GM23338 (cell line): ENCODE results near the gene AIP. TPM values are rescaled to one million over a fixed set of nuclear protein-coding genes. Genes with fewer than 3 reads are reported as not detected.

Experiments used
- EZH2phosphoT487 ChIP-seq: fragments of 200-600 bp; sonication (generic); IDR thresholded peaks from one replicate; pipeline ENCODE4 v1.8.1; 2018; ENCODE audit warnings: antibody characterized with exemption; ENCODE audit not compliant: unreplicated experiment
- JUNB ChIP-seq: IDR thresholded peaks from one replicate; pipeline ENCODE4 v1.6.1; 2016; ENCODE audit warnings: antibody characterized with exemption; ENCODE audit not compliant: unreplicated experiment
- ZNF331 ChIP-seq: fragments of 250-450 bp; sonication (Bioruptor Pico); IDR thresholded peaks from 2 replicates; pipeline ENCODE4 v1.5.0; 2020; ENCODE audit warnings: low read depth, mild to moderate bottlenecking, moderate library complexity
- polyA plus RNA-seq: library from polyadenylated mRNA; unstranded; fragments of >200 nt; fragmentation: Nextera tagmentation; extraction: Ambion mirVana; gene quantifications from 2 replicates; pipeline ENCODE4 v1.2.1, GENCODE V29; 2016
- total RNA-seq: library from RNA; depleted of rRNA; stranded (reverse); fragments of >200 nt; shearing (Covaris generic); gene quantifications from 2 replicates; pipeline ENCODE4 v1.2.3, GENCODE V29; 2014
- TF ChIP-seq, protein P1 (sequence below): fragments of 250-450 bp; sonication (Bioruptor Pico); IDR thresholded peaks from 2 replicates; pipeline ENCODE4 v1.5.0; 2020; ENCODE audit warnings: mild to moderate bottlenecking, moderate library complexity
- TF ChIP-seq, protein P2 (sequence below): IDR thresholded peaks from one replicate; pipeline ENCODE4 v1.6.1; 2018; ENCODE audit warnings: antibody characterized with exemption; ENCODE audit not compliant: unreplicated experiment

Gene AIP
- total and polyA plus RNA-seq, 2 experiments from 2014 or later = 29.1 to 32.1 TPM

DNA sequence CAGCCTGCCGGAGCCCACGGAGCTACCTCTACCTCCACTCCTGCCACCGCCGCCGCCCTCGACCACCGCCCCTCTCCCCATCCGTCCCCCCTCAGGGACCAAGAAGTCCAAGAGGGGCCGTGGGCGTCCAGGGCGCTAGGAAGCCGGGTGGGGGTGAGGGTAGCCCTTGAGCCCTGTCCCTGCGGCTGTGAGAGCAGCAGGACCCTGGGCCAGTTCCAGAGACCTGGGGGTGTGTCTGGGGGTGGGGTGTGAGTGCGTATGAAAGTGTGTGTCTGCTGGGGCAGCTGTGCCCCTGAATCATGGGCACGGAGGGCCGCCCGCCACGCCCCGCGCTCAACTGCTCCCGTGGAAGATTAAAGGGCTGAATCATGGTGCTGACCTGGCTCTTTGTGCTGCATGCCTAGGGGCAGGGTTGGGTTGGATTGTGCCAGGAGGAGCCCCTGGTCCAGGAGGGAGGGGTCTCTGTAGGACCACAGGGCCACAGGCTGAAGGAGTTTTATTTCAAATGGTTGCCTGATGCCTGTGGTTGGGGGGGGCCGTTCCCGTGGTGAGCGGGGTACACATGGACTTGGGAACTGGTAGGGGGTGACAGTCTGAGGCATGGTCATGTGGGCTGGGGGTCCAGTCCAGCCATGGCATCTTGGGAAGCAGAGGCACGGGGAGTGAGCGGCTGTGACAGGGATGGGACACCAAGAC is 47.6 kb upstream of the AIP start (continued):
- TF ChIP-seq, protein P1, sequence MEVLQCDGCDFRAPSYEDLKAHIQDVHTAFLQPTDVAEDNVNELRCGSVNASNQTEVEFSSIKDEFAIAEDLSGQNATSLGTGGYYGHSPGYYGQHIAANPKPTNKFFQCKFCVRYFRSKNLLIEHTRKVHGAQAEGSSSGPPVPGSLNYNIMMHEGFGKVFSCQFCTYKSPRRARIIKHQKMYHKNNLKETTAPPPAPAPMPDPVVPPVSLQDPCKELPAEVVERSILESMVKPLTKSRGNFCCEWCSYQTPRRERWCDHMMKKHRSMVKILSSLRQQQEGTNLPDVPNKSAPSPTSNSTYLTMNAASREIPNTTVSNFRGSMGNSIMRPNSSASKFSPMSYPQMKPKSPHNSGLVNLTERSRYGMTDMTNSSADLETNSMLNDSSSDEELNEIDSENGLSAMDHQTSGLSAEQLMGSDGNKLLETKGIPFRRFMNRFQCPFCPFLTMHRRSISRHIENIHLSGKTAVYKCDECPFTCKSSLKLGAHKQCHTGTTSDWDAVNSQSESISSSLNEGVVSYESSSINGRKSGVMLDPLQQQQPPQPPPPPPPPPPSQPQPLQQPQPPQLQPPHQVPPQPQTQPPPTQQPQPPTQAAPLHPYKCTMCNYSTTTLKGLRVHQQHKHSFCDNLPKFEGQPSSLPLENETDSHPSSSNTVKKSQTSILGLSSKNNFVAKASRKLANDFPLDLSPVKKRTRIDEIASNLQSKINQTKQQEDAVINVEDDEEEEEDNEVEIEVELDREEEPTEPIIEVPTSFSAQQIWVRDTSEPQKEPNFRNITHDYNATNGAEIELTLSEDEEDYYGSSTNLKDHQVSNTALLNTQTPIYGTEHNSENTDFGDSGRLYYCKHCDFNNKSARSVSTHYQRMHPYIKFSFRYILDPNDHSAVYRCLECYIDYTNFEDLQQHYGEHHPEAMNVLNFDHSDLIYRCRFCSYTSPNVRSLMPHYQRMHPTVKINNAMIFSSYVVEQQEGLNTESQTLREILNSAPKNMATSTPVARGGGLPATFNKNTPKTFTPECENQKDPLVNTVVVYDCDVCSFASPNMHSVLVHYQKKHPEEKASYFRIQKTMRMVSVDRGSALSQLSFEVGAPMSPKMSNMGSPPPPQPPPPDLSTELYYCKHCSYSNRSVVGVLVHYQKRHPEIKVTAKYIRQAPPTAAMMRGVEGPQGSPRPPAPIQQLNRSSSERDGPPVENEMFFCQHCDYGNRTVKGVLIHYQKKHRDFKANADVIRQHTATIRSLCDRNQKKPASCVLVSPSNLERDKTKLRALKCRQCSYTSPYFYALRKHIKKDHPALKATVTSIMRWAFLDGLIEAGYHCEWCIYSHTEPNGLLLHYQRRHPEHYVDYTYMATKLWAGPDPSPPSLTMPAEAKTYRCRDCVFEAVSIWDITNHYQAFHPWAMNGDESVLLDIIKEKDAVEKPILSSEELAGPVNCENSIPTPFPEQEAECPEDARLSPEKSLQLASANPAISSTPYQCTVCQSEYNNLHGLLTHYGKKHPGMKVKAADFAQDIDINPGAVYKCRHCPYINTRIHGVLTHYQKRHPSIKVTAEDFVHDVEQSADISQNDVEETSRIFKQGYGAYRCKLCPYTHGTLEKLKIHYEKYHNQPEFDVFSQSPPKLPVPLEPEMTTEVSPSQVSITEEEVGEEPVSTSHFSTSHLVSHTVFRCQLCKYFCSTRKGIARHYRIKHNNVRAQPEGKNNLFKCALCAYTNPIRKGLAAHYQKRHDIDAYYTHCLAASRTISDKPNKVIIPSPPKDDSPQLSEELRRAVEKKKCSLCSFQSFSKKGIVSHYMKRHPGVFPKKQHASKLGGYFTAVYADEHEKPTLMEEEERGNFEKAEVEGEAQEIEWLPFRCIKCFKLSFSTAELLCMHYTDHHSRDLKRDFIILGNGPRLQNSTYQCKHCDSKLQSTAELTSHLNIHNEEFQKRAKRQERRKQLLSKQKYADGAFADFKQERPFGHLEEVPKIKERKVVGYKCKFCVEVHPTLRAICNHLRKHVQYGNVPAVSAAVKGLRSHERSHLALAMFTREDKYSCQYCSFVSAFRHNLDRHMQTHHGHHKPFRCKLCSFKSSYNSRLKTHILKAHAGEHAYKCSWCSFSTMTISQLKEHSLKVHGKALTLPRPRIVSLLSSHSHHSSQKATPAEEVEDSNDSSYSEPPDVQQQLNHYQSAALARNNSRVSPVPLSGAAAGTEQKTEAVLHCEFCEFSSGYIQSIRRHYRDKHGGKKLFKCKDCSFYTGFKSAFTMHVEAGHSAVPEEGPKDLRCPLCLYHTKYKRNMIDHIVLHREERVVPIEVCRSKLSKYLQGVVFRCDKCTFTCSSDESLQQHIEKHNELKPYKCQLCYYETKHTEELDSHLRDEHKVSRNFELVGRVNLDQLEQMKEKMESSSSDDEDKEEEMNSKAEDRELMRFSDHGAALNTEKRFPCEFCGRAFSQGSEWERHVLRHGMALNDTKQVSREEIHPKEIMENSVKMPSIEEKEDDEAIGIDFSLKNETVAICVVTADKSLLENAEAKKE (CRISPR knock-in tag) = no peak
- TF ChIP-seq, protein P2, sequence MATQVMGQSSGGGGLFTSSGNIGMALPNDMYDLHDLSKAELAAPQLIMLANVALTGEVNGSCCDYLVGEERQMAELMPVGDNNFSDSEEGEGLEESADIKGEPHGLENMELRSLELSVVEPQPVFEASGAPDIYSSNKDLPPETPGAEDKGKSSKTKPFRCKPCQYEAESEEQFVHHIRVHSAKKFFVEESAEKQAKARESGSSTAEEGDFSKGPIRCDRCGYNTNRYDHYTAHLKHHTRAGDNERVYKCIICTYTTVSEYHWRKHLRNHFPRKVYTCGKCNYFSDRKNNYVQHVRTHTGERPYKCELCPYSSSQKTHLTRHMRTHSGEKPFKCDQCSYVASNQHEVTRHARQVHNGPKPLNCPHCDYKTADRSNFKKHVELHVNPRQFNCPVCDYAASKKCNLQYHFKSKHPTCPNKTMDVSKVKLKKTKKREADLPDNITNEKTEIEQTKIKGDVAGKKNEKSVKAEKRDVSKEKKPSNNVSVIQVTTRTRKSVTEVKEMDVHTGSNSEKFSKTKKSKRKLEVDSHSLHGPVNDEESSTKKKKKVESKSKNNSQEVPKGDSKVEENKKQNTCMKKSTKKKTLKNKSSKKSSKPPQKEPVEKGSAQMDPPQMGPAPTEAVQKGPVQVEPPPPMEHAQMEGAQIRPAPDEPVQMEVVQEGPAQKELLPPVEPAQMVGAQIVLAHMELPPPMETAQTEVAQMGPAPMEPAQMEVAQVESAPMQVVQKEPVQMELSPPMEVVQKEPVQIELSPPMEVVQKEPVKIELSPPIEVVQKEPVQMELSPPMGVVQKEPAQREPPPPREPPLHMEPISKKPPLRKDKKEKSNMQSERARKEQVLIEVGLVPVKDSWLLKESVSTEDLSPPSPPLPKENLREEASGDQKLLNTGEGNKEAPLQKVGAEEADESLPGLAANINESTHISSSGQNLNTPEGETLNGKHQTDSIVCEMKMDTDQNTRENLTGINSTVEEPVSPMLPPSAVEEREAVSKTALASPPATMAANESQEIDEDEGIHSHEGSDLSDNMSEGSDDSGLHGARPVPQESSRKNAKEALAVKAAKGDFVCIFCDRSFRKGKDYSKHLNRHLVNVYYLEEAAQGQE = no peak
- TF ChIP-seq ZNF331 (CRISPR knock-in tag) = no peak
- TF ChIP-seq JUNB = no peak
- TF ChIP-seq EZH2phosphoT487 = no peak
